SK-N-MC (cell line): Measurements from ENCODE around the gene C1S.

Experiments
- EZH2 ChIP-seq: fragments of 200-600 bp; sonication (generic); IDR thresholded peaks from one replicate; pipeline ENCODE4 v1.6.1; 2017; ENCODE audit warnings: antibody characterized with exemption
- POLR2AphosphoS5 ChIP-seq: IDR thresholded peaks from 2 replicates; pipeline ENCODE4 v1.6.1; 2012; ENCODE audit warnings: mild to moderate bottlenecking, low read depth, low read length, borderline replicate concordance

GRCh38 chr12:7047306-7047705 is 13.2 kb upstream of the C1S start:
- no peak for TF ChIP-seq EZH2
- no peak for TF ChIP-seq POLR2AphosphoS5
